ENCODE data around the gene ZBTB7B.

Gene ZBTB7B

GRCh38 chr1:155005076-155006011 is 2.7 kb downstream of the ZBTB7B start:
- TF ChIP-seq TAF1 (IDR thresholded peaks at IDR 0.05; ENCODE audit: borderline replicate concordance, insufficient read depth, low read length), result no peak
- no peak for TF ChIP-seq REST (IDR thresholded peaks at IDR 0.05; ENCODE audit: insufficient read depth in 1 of 2, low read depth in 2 of 2, low read length in 2 of 2)
- no peak for TF ChIP-seq POLR2AphosphoS5 (IDR thresholded peaks at IDR 0.05; ENCODE audit: low read depth, low read length)
- no peak for TF ChIP-seq FOXP2 (optimal IDR thresholded peaks at IDR 0.05; ENCODE audit: borderline replicate concordance, extremely low read depth, extremely low read length, insufficient read depth)
- no peak for TF ChIP-seq SIN3A (IDR thresholded peaks at IDR 0.05; ENCODE audit: borderline replicate concordance, insufficient read depth, low read length)

GRCh38 chr1:155006601-155007101 is 4.0 kb downstream of the ZBTB7B start:
- TF ChIP-seq SIN3A (IDR thresholded peaks at IDR 0.05; ENCODE audit: borderline replicate concordance, insufficient read depth, low read length) (no peak), TAF1 (IDR thresholded peaks at IDR 0.05; ENCODE audit: borderline replicate concordance, insufficient read depth, low read length) (no peak), POLR2AphosphoS5 (IDR thresholded peaks at IDR 0.05; ENCODE audit: low read depth, low read length) (no peak), REST (IDR thresholded peaks at IDR 0.05; ENCODE audit: insufficient read depth in 1 of 2, low read depth in 2 of 2, low read length in 2 of 2) (no peak), FOXP2 (optimal IDR thresholded peaks at IDR 0.05; ENCODE audit: borderline replicate concordance, extremely low read depth, extremely low read length, insufficient read depth) (no peak)

GRCh38 chr1:155007251-155007828 is 4.7 kb downstream of the ZBTB7B start:
- TF ChIP-seq SIN3A (IDR thresholded peaks at IDR 0.05; ENCODE audit: borderline replicate concordance, insufficient read depth, low read length), result no peak

GRCh38 chr1:155008015-155008941 is 5.7 kb downstream of the ZBTB7B start:
- TF ChIP-seq REST (IDR thresholded peaks at IDR 0.05; ENCODE audit: insufficient read depth in 1 of 2, low read depth in 2 of 2, low read length in 2 of 2), result no peak
- TF ChIP-seq FOXP2 (optimal IDR thresholded peaks at IDR 0.05; ENCODE audit: borderline replicate concordance, extremely low read depth, extremely low read length, insufficient read depth), result no peak
- no peak for TF ChIP-seq POLR2AphosphoS5 (IDR thresholded peaks at IDR 0.05; ENCODE audit: low read depth, low read length)
- TF ChIP-seq SIN3A (IDR thresholded peaks at IDR 0.05; ENCODE audit: borderline replicate concordance, insufficient read depth, low read length), result no peak
- TF ChIP-seq TAF1 (IDR thresholded peaks at IDR 0.05; ENCODE audit: borderline replicate concordance, insufficient read depth, low read length), result no peak

GRCh38 chr1:155009221-155009711 is 6.7 kb downstream of the ZBTB7B start:
- TF ChIP-seq TAF1 (IDR thresholded peaks at IDR 0.05; ENCODE audit: borderline replicate concordance, insufficient read depth, low read length) (no peak), POLR2AphosphoS5 (IDR thresholded peaks at IDR 0.05; ENCODE audit: low read depth, low read length) (no peak), FOXP2 (optimal IDR thresholded peaks at IDR 0.05; ENCODE audit: borderline replicate concordance, extremely low read depth, extremely low read length, insufficient read depth) (no peak), SIN3A (IDR thresholded peaks at IDR 0.05; ENCODE audit: borderline replicate concordance, insufficient read depth, low read length) (no peak), REST (IDR thresholded peaks at IDR 0.05; ENCODE audit: insufficient read depth in 1 of 2, low read depth in 2 of 2, low read length in 2 of 2) (no peak)
